ENCODE data around the gene DNAJC5. TPM values are rescaled to one million over a fixed set of nuclear protein-coding genes. Genes with fewer than 3 reads are reported as not detected.

The DNAJC5 gene
- total and polyA plus RNA-seq, 9 of the 15 experiments (the other 6 are each of a cell fraction or from before 2014, with no cell fraction given), result 0.95 to 42.8 (median 23.4) TPM

- H3K27ac ChIP-seq (ENCODE audit: extremely low read depth, low read depth, low read length), result peak overlapping the region; percentile 68
- ChIA-PET CTCF (ENCODE audit: low intra/inter-chr PET ratio) (interaction anchor here (1.2 kb wide), 1 partner anchor 58 kb away, joined by 3 read pairs; no protein-coding TSS in a partner anchor), POLR2A (interaction anchor here (0.6 to 1.4 kb wide), 8 partner anchors 10 to 442 kb away, joined by 3 to 4 read pairs (median 4); no protein-coding TSS in a partner anchor)
- H3K4me1 ChIP-seq (replicated peaks in 1 of 2; ENCODE audit: control insufficient read depth in 2 of 2, insufficient read depth in 2 of 2, low read length in 2 of 2), result peaks cover 24 to 50% of the 10 kb centered on the region in 2 experiments
- peaks cover 34% of the 10 kb centered on the region for H3K79me2 ChIP-seq (ENCODE audit: control insufficient read depth, insufficient read depth, low read length)
- in situ Hi-C loops (cut with MboI) (no loop called here), intact Hi-C loops (cut with micrococcal nuclease) (no loop called here)
- no TSS peak for BruUV-seq (replicated peaks)
- DNase-seq (ENCODE audit: extremely low read depth in 1 of 4, low spot score in 3 of 4), result no peak
- peak overlapping the region; percentile 86 to 92 for H3K9ac ChIP-seq (ENCODE audit: insufficient read depth in 1 of 2, low read depth in 2 of 2, low read length in 2 of 2)
- H3K27me3 ChIP-seq (ENCODE audit: control insufficient read depth in 2 of 2, insufficient read depth in 2 of 2, low read length in 2 of 2), result no peaks in the 10 kb centered on the region
- peak; percentile 42 for ATAC-seq
- peak overlapping the region; percentile 83 for H2AFZ ChIP-seq (ENCODE audit: low read depth, low read length)
- FAIRE-seq, result peak; percentile 79
- H3K9me3 ChIP-seq (replicated peaks; ENCODE audit: control insufficient read depth, insufficient read depth, low read depth, low read length), result no peaks in the 10 kb centered on the region
- peak overlapping the region; percentile 99 for H3K4me2 ChIP-seq (ENCODE audit: insufficient read depth, low read length)
- 64% methylated on average over 15 of the region's 15 CpGs for WGBS (ENCODE audit: insufficient coverage, low coverage, missing lambda C conversion rate)
- peak overlapping the region; percentile 100 for H3K4me3 ChIP-seq
- H3K36me3 ChIP-seq (ENCODE audit: control insufficient read depth, insufficient read depth, low read length), result peaks cover 31% of the 10 kb centered on the region; the same call in 2 of the 3 replicates
- no peaks in the 10 kb centered on the region for H4K20me1 ChIP-seq (replicated peaks; ENCODE audit: control insufficient read depth, insufficient read depth, low read length)
- H3K9me1 ChIP-seq (ENCODE audit: control insufficient read depth, insufficient read depth, low read length), result peaks cover 3% of the 10 kb centered on the region
- no peak for TF ChIP-seq SLC30A9 (CRISPR knock-in tag; IDR thresholded peaks at IDR 0.05)
- peak; percentile 22 for TF ChIP-seq SAP30 (IDR thresholded peaks at IDR 0.05; ENCODE audit: borderline replicate concordance, insufficient read depth, low read depth, low read length, poor library complexity, severe bottlenecking)
- TF ChIP-seq ZNF511 (CRISPR knock-in tag; IDR thresholded peaks at IDR 0.05), result no peak
- no peak for TF ChIP-seq TEAD2 (tag; IDR thresholded peaks at IDR 0.05)
- no peak for TF ChIP-seq MEF2D (tag; conservative IDR thresholded peaks at IDR 0.05; ENCODE audit: low read depth)
- TF ChIP-seq ZNF778 (CRISPR knock-in tag; IDR thresholded peaks at IDR 0.05), result no peak
- TF ChIP-seq POLR2A (conservative IDR thresholded peaks at IDR 0.05), result no peak
- 0 out of 2 replicates have a peak, but pooled peaks have one; percentile 7 for TF ChIP-seq CEBPG (CRISPR knock-in tag; IDR thresholded peaks at IDR 0.05)
- no peak for TF ChIP-seq CEBPG (tag; conservative IDR thresholded peaks at IDR 0.05 in 1 of 2, IDR thresholded peaks at IDR 0.05 in 1 of 2)
- no peak for TF ChIP-seq ZNF12 (CRISPR knock-in tag; IDR thresholded peaks at IDR 0.05)
- TF ChIP-seq ZNF586 (CRISPR knock-in tag; conservative IDR thresholded peaks at IDR 0.05), result no peak
- TF ChIP-seq RAD51 (IDR thresholded peaks at IDR 0.05; ENCODE audit: borderline replicate concordance, low read depth), result peak; percentile 22; the same call in 1 of the 2 replicates
- no peak for TF ChIP-seq ZNF589 (CRISPR knock-in tag; IDR thresholded peaks at IDR 0.05; ENCODE audit: low read depth)
- TF ChIP-seq FOXA3 (CRISPR knock-in tag; conservative IDR thresholded peaks at IDR 0.05 in 1 of 2, IDR thresholded peaks at IDR 0.05 in 1 of 2), result peak in 1 of 2 experiments; percentile 68; a peak in 1 of 4 replicates
- TF ChIP-seq MYBL2 (IDR thresholded peaks at IDR 0.05; ENCODE audit: low read depth), result no peak
- TF ChIP-seq MYBL2 (CRISPR knock-in tag; IDR thresholded peaks at IDR 0.05; ENCODE audit: borderline replicate concordance), result no peak
- TF ChIP-seq KDM4B (IDR thresholded peaks at IDR 0.05; ENCODE audit: borderline replicate concordance in 2 of 2, low read depth in 1 of 2), result no peak
- TF ChIP-seq CREM (IDR thresholded peaks at IDR 0.05; ENCODE audit: low read depth), result no peak
- no peak for TF ChIP-seq SIN3A (IDR thresholded peaks at IDR 0.05; ENCODE audit: borderline replicate concordance in 2 of 2, control insufficient read depth in 1 of 2, low read depth in 2 of 2, low read length in 2 of 2)
These were observed 85.4 kb downstream of the DNAJC5 start for GRCh38 chr20:63980317-63980805.
